ENCODE data around the gene PPP1R37.
A peak's percentile ranks its signal among the peaks of the same experiment; 100 is the strongest.

Gene PPP1R37

DNA sequence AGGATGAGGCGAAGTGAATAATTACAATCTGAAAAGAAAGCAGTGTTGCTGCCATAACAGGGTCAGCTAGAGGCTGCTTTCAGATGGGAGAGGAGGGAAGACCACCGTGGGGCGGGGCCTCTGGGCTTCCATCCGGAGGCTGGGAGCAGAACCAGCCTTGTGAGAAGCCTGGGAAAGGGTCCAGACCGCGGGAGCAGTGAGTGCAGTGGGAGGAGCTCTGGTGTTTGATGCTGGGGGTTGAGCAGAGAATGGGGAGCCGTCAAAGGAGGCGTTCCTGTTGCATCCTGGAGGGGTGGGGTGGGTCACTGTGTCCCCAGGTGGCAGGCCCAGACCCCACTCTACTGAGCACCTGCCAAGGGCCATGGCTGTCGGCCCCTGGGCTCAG is 49.7 kb downstream of the PPP1R37 start:
- peaks cover 12% of the 10 kb centered on the region for H3K4me1 Mint-ChIP-seq
- H3K36me3 Mint-ChIP-seq (ENCODE audit: low read depth), result peaks cover 9% of the 10 kb centered on the region
- H3K27me3 Mint-ChIP-seq (ENCODE audit: low read depth), result no peaks in the 10 kb centered on the region
- H3K27ac Mint-ChIP-seq, result peak overlapping the region in 1 of 3 experiments; percentile 86
- peak overlapping the region in 1 of 3 experiments; percentile 21 for H3K4me3 Mint-ChIP-seq
- H3K9me3 Mint-ChIP-seq, result no peaks in the 10 kb centered on the region
- TF ChIP-seq, protein P1, sequence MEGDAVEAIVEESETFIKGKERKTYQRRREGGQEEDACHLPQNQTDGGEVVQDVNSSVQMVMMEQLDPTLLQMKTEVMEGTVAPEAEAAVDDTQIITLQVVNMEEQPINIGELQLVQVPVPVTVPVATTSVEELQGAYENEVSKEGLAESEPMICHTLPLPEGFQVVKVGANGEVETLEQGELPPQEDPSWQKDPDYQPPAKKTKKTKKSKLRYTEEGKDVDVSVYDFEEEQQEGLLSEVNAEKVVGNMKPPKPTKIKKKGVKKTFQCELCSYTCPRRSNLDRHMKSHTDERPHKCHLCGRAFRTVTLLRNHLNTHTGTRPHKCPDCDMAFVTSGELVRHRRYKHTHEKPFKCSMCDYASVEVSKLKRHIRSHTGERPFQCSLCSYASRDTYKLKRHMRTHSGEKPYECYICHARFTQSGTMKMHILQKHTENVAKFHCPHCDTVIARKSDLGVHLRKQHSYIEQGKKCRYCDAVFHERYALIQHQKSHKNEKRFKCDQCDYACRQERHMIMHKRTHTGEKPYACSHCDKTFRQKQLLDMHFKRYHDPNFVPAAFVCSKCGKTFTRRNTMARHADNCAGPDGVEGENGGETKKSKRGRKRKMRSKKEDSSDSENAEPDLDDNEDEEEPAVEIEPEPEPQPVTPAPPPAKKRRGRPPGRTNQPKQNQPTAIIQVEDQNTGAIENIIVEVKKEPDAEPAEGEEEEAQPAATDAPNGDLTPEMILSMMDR (IDR thresholded peaks at IDR 0.05; ENCODE audit: unreplicated experiment in 3 of 3), result no peak

DNA sequence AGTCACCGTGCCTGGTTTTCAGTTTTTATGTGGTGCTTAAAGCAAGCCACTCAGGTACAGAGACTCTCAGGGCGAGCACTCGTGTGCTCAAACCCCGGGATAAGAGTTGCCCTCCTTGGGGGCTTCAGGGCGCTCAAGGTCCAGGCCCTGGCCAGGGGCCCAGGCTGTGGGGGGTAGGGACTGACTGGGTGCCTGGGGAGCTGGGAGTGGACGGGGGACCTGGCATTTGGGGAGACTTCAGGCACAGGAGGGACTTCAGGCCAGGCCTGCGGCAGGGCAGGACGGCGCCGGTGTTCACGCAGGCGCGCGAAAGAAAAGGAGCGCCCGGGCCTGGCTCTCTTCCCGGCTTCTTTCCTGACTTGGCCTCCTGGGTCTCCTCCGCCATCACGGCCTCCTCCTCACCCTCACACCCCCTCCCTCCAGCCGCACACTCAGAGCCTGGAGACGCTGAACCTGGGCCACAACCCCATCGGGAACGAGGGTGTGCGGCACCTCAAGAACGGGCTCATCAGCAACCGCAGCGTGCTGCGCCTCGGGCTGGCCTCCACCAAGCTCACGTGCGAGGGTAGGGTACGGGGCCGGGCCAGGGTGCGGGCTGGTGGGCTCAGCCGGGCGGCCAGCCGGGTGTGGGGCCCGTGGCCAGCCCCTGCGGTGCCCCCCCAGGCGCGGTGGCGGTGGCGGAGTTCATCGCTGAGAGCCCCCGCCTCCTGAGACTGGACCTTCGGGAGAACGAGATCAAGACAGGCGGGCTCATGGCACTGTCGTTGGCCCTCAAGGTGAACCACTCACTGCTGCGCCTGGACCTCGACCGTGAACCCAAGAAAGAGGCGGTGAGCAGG is 51.7 kb downstream of the PPP1R37 start:
- no peaks in the 10 kb centered on the region for H3K27me3 Mint-ChIP-seq (ENCODE audit: low read depth)
- no peaks in the 10 kb centered on the region for H3K9me3 Mint-ChIP-seq
- H3K4me3 Mint-ChIP-seq, result no peak overlapping the region
- H3K27ac Mint-ChIP-seq, result no peak overlapping the region
- H3K36me3 Mint-ChIP-seq (ENCODE audit: low read depth), result peaks cover 9% of the 10 kb centered on the region
- TF ChIP-seq, protein P1 (IDR thresholded peaks at IDR 0.05; ENCODE audit: unreplicated experiment in 3 of 3), result no peak
- peaks cover 6% of the 10 kb centered on the region for H3K4me1 Mint-ChIP-seq

DNA sequence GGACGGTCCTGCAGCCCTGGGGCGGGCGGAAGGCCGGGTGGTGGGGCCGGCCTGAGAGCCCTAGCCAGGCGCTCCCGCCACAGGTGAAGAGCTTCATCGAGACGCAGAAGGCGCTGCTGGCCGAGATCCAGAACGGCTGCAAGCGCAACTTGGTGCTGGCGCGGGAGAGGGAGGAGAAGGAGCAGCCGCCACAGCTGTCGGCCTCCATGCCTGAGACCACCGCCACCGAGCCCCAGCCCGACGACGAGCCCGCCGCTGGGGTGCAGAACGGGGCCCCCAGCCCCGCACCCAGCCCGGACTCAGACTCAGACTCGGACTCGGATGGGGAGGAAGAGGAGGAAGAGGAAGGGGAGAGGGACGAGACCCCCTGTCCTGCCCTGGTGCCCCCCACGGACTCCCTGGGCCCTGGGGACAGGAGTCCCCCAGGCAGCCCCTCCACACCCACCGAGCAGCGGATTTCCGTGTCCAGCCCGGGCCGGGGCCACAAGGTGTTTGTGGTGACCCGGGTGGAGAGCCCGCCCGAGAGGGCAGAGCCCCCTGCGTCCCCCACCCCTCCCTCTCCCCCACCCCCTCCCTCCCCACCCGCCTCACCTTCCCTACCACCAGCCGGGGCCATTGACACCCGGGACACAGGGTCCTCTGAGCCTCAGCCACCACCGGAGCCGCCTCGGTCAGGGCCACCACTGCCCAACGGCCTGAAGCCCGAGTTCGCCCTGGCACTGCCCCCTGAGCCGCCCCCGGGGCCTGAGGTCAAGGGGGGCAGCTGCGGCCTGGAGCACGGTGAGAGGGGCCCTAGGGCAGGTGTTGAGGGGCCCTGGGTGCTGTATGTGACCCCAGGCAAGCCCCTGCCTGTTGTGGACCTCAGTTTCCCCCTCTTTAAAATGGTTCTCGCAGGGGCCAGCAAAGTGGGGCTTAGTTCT is 52.6 kb downstream of the PPP1R37 start:
- Mint-ChIP-seq H3K27ac (no peak overlapping the region), H3K4me1 (peaks cover 6% of the 10 kb centered on the region), H3K36me3 (ENCODE audit: low read depth) (peaks cover 9% of the 10 kb centered on the region), H3K9me3 (no peaks in the 10 kb centered on the region), H3K27me3 (ENCODE audit: low read depth) (no peaks in the 10 kb centered on the region), H3K4me3 (no peak overlapping the region)
- TF ChIP-seq, protein P1 (IDR thresholded peaks at IDR 0.05; ENCODE audit: unreplicated experiment in 3 of 3), result no peak

DNA sequence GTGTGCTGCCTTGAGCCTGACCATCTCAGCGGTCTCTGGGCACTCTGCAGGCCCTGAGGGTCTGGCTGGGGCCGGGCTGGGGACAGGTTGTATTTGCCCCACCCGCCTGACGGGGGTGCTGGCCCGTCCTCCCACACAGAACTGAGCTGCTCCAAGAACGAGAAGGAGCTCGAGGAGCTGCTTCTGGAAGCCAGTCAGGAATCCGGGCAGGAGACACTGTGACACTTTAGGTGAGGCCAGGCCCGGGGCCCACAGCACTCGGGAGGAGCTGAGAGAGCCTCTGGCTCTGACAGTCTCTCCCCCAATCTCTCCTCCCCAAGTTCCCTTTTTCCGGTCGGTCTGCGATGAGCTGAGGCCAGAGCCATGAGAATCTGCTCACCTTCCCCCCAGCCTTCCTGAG is 53.3 kb downstream of the PPP1R37 start:
- Mint-ChIP-seq H3K4me3 (no peak overlapping the region), H3K4me1 (peaks cover 6% of the 10 kb centered on the region), H3K36me3 (ENCODE audit: low read depth) (peaks cover 9% of the 10 kb centered on the region), H3K27me3 (ENCODE audit: low read depth) (peaks cover 2% of the 10 kb centered on the region), H3K27ac (no peak overlapping the region), H3K9me3 (no peaks in the 10 kb centered on the region)
- TF ChIP-seq, protein P1 (IDR thresholded peaks at IDR 0.05; ENCODE audit: unreplicated experiment in 3 of 3), result no peak

DNA sequence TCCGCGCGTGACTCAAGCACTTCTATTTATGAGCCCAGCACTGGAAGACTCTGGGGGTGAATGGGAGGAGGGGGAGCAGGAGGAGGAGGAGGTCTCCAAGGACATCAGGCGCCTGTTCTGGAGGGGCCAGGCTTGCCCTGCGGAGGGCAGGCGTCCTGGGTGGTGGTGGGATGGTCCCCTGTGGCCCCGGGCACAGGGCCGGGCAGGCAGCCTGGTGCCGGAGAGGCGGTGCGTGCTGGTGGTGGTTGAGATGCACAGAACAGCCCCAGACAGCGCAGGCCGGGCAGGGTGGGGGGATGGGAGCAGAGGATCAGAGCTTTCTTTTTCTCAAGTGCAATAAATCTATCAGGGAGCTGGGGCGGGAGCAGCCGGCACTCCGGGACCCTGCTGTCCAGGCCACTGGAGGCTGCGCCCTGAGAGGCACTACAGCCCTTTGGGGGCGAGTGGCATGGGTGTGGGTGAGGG is 53.8 kb downstream of the PPP1R37 start:
- Mint-ChIP-seq H3K36me3 (ENCODE audit: low read depth) (peaks cover 9% of the 10 kb centered on the region), H3K4me1 (peaks cover 6% of the 10 kb centered on the region), H3K27me3 (ENCODE audit: low read depth) (peaks cover 8% of the 10 kb centered on the region), H3K9me3 (no peaks in the 10 kb centered on the region), H3K4me3 (no peak overlapping the region), H3K27ac (no peak overlapping the region)
- TF ChIP-seq, protein P1 (IDR thresholded peaks at IDR 0.05; ENCODE audit: unreplicated experiment in 3 of 3), result no peak
